ENCODE data around the gene ABCB8.

Gene ABCB8

DNA sequence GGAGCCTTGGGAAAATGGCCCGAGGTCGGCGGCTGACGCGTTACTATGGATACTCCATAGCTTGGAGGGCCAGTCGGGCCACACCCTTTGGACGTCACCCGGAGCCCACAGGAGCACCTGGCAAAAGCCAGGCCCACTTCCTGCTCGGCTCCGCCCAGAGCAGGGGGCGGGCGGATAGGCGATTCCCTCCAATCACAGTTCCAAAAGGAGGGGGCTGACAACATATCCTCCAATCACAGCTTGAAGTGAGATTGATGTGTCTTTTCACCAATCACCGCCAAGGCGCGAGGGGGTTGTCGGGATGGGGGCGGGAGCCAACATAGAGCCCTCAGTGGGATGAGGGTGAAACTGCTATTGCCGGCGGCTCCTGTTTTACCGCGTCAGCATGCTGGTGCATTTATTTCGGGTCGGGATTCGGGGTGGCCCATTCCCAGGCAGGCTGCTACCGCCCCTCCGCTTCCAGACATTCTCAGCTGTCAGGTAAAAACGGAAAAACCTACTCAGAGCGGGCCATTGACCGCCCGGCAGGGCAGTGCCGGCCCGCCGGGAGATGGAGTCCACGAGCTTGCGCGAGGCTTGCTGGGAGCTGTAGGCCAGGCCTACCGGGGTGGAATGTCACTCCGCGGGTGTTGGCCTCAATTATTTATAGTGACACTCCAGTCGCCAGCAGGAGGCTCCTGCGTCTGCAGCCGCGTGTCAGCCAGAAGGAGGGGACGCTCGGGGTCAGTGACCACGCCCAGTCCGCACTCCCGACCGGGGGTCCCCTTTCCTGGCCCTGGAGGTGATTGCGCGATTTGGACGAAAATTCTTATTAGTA lies at the start of gene ABCB8 (continued):
- TF ChIP-seq ZBTB49 (tag by site-specific recombination; IDR thresholded peaks at IDR 0.05; ENCODE audit: low read depth): no peak
- no peak for TF ChIP-seq ZFP37 (tag by site-specific recombination; IDR thresholded peaks at IDR 0.05)
- TF ChIP-seq, protein P1, sequence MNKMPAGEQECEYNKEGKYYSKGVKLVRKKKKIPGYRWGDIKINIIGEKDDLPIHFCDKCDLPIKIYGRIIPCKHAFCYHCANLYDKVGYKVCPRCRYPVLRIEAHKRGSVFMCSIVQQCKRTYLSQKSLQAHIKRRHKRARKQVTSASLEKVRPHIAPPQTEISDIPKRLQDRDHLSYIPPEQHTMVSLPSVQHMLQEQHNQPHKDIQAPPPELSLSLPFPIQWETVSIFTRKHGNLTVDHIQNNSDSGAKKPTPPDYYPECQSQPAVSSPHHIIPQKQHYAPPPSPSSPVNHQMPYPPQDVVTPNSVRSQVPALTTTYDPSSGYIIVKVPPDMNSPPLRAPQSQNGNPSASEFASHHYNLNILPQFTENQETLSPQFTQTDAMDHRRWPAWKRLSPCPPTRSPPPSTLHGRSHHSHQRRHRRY (tag by site-specific recombination; IDR thresholded peaks at IDR 0.05): no peak
- TF ChIP-seq, protein P2, sequence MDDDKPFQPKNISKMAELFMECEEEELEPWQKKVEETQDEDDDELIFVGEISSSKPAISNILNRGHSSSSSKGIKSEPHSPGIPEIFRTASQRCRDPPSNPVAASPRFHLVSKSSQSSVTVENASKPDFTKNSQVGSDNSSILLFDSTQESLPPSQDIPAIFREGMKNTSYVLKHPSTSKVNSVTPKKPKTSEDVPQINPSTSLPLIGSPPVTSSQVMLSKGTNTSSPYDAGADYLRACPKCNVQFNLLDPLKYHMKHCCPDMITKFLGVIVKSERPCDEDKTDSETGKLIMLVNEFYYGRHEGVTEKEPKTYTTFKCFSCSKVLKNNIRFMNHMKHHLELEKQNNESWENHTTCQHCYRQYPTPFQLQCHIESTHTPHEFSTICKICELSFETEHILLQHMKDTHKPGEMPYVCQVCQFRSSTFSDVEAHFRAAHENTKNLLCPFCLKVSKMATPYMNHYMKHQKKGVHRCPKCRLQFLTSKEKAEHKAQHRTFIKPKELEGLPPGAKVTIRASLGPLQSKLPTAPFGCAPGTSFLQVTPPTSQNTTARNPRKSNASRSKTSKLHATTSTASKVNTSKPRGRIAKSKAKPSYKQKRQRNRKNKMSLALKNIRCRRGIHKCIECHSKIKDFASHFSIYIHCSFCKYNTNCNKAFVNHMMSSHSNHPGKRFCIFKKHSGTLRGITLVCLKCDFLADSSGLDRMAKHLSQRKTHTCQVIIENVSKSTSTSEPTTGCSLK (tag by site-specific recombination; IDR thresholded peaks at IDR 0.05): no peak
- no peak for TF ChIP-seq ZNF175 (tag by site-specific recombination; IDR thresholded peaks at IDR 0.05)
- no peak for TF ChIP-seq ZNF426 (tag by site-specific recombination; IDR thresholded peaks at IDR 0.05)
- no peak for TF ChIP-seq ZNF513 (tag by site-specific recombination; IDR thresholded peaks at IDR 0.05)
- TF ChIP-seq, protein P3, sequence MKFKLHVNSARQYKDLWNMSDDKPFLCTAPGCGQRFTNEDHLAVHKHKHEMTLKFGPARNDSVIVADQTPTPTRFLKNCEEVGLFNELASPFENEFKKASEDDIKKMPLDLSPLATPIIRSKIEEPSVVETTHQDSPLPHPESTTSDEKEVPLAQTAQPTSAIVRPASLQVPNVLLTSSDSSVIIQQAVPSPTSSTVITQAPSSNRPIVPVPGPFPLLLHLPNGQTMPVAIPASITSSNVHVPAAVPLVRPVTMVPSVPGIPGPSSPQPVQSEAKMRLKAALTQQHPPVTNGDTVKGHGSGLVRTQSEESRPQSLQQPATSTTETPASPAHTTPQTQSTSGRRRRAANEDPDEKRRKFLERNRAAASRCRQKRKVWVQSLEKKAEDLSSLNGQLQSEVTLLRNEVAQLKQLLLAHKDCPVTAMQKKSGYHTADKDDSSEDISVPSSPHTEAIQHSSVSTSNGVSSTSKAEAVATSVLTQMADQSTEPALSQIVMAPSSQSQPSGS (tag by site-specific recombination; IDR thresholded peaks at IDR 0.05; ENCODE audit: low read depth): no peak
- TF ChIP-seq ZNF701 (tag by site-specific recombination; IDR thresholded peaks at IDR 0.05): no peak
- TF ChIP-seq, protein P4, sequence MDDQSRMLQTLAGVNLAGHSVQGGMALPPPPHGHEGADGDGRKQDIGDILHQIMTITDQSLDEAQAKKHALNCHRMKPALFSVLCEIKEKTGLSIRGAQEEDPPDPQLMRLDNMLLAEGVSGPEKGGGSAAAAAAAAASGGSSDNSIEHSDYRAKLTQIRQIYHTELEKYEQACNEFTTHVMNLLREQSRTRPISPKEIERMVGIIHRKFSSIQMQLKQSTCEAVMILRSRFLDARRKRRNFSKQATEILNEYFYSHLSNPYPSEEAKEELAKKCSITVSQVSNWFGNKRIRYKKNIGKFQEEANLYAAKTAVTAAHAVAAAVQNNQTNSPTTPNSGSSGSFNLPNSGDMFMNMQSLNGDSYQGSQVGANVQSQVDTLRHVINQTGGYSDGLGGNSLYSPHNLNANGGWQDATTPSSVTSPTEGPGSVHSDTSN (CRISPR knock-in tag; IDR thresholded peaks at IDR 0.05): peak; percentile 86; the same call in 1 of the 2 replicates
- TF ChIP-seq ZNF202 (tag by site-specific recombination; IDR thresholded peaks at IDR 0.05; ENCODE audit: borderline replicate concordance): no peak
- peak; percentile 78 for TF ChIP-seq GLIS2 (tag by site-specific recombination; IDR thresholded peaks at IDR 0.05)
- no peak for TF ChIP-seq ZNF785 (tag by site-specific recombination; IDR thresholded peaks at IDR 0.05)
- TF ChIP-seq, protein P5, sequence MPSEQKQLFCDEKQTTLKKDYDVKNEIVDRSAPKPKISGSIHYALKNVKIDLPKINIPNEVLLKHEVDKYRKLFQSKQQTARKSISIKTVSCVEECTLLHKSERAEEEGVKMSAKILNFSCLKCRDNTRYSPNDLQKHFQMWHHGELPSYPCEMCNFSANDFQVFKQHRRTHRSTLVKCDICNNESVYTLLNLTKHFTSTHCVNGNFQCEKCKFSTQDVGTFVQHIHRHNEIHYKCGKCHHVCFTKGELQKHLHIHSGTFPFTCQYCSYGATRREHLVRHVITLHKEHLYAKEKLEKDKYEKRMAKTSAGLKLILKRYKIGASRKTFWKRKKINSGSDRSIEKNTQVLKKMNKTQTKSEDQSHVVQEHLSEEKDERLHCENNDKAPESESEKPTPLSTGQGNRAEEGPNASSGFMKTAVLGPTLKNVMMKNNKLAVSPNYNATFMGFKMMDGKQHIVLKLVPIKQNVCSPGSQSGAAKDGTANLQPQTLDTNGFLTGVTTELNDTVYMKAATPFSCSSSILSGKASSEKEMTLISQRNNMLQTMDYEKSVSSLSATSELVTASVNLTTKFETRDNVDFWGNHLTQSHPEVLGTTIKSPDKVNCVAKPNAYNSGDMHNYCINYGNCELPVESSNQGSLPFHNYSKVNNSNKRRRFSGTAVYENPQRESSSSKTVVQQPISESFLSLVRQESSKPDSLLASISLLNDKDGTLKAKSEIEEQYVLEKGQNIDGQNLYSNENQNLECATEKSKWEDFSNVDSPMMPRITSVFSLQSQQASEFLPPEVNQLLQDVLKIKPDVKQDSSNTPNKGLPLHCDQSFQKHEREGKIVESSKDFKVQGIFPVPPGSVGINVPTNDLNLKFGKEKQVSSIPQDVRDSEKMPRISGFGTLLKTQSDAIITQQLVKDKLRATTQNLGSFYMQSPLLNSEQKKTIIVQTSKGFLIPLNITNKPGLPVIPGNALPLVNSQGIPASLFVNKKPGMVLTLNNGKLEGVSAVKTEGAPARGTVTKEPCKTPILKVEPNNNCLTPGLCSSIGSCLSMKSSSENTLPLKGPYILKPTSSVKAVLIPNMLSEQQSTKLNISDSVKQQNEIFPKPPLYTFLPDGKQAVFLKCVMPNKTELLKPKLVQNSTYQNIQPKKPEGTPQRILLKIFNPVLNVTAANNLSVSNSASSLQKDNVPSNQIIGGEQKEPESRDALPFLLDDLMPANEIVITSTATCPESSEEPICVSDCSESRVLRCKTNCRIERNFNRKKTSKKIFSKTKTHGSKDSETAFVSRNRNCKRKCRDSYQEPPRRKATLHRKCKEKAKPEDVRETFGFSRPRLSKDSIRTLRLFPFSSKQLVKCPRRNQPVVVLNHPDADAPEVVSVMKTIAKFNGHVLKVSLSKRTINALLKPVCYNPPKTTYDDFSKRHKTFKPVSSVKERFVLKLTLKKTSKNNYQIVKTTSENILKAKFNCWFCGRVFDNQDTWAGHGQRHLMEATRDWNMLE (tag by site-specific recombination; conservative IDR thresholded peaks at IDR 0.05; ENCODE audit: low read depth): no peak
- TF ChIP-seq ZNF133 (tag by site-specific recombination; IDR thresholded peaks at IDR 0.05): no peak
- TF ChIP-seq ZNF138 (tag by site-specific recombination; IDR thresholded peaks at IDR 0.05; ENCODE audit: borderline replicate concordance): no peak
- no peak for TF ChIP-seq ZBTB1 (tag by site-specific recombination; IDR thresholded peaks at IDR 0.05)
- peak; percentile 79 for TF ChIP-seq KLF9 (tag by site-specific recombination; IDR thresholded peaks at IDR 0.05; ENCODE audit: low read depth)
- TF ChIP-seq ZNF623 (tag by site-specific recombination; IDR thresholded peaks at IDR 0.05): no peak
- TF ChIP-seq SP2 (tag by site-specific recombination; IDR thresholded peaks at IDR 0.05): peak; percentile 99
- TF ChIP-seq SCRT2 (tag by site-specific recombination; IDR thresholded peaks at IDR 0.05): no peak
- no peak for TF ChIP-seq ZNF311 (tag by site-specific recombination; IDR thresholded peaks at IDR 0.05; ENCODE audit: borderline replicate concordance)
- TF ChIP-seq ZNF621 (tag by site-specific recombination; IDR thresholded peaks at IDR 0.05): no peak
- TF ChIP-seq OSR2 (tag by site-specific recombination; IDR thresholded peaks at IDR 0.05): peak; percentile 56; the same call in 1 of the 2 replicates

Measured in HEK293 (cell line).